Karpas-422 (cell line): ENCODE measurements around the gene TMX3. TPM values are rescaled to one million over a fixed set of nuclear protein-coding genes. Genes with fewer than 3 reads are reported as not detected.

Experiments
- DNase-seq: peaks from one replicate; pipeline ENCODE4 v3.0.0-alpha.2; 2015
- H2AFZ ChIP-seq: fragments of 200-600 bp; sonication (generic); 2 replicates; pipeline ENCODE4 v1.6.1; 2014; ENCODE audit warnings: antibody characterized with exemption, low read length, mixed read lengths
- H3K27ac ChIP-seq: fragments of 200-600 bp; sonication (generic); 2 replicates; pipeline ENCODE4 v1.5.1; 2014; ENCODE audit warnings: mild to moderate bottlenecking, low read length, moderate library complexity
- H3K27me3 ChIP-seq: fragments of 200-600 bp; sonication (generic); 2 replicates; pipeline ENCODE4 v1.6.1; 2014; ENCODE audit warnings: low read length, mixed read lengths
- H3K36me3 ChIP-seq: fragments of 200-600 bp; sonication (generic); 2 replicates; pipeline ENCODE4 v1.6.1; 2014; ENCODE audit warnings: low read length, mixed read lengths; ENCODE audit not compliant: insufficient read depth
- H3K4me1 ChIP-seq: fragments of 200-600 bp; sonication (generic); 2 replicates; pipeline ENCODE4 v1.6.1; 2014; ENCODE audit warnings: mild to moderate bottlenecking, low read length, mixed read lengths
- H3K4me2 ChIP-seq: fragments of 200-600 bp; sonication (generic); 2 replicates; pipeline ENCODE4 v1.6.1; 2014; ENCODE audit warnings: low read length, low read depth, mild to moderate bottlenecking; ENCODE audit not compliant: poor library complexity, severe bottlenecking
- H3K4me3 ChIP-seq: fragments of 200-600 bp; sonication (generic); 2 replicates; pipeline ENCODE4 v1.5.1; 2014; ENCODE audit warnings: mild to moderate bottlenecking, antibody characterized with exemption, low read length, mixed read lengths
- H3K79me2 ChIP-seq: fragments of 200-600 bp; sonication (generic); 2 replicates; pipeline ENCODE4 v1.6.1; 2014; ENCODE audit warnings: mild to moderate bottlenecking, low read length, mixed read lengths
- H3K9ac ChIP-seq: fragments of 200-600 bp; sonication (generic); 2 replicates; pipeline ENCODE4 v1.6.0; 2014; ENCODE audit warnings: low read length
- H3K9me2 ChIP-seq: fragments of 200-600 bp; sonication (generic), shearing (Covaris generic); replicated peaks from 2 replicates; pipeline ENCODE4 v1.6.0; 2014; ENCODE audit warnings: mild to moderate bottlenecking, low read length, moderate library complexity; ENCODE audit not compliant: insufficient read depth
- H3K9me3 ChIP-seq: fragments of 300-700, 200-600 bp; sonication (generic); 2 replicates; pipeline ENCODE4 v1.6.1; 2014; ENCODE audit warnings: low read length, mixed read lengths
- H4K20me1 ChIP-seq: fragments of 200-600 bp; sonication (generic); 2 replicates; pipeline ENCODE4 v1.6.1; 2014; ENCODE audit warnings: mild to moderate bottlenecking, antibody characterized with exemption, low read length, low read depth; ENCODE audit not compliant: insufficient read depth
- total RNA-seq: library from RNA; depleted of rRNA; stranded (reverse); fragments of >200 nt; shearing (Covaris generic); gene quantifications from 2 replicates; pipeline ENCODE4 v1.2.3, GENCODE V29; 2014; ENCODE audit warnings: low replicate concordance

Gene TMX3
- total RNA-seq, 1 experiment from 2014 or later = 154 TPM

GRCh38 chr18:68667121-68667520 lies 47.8 kb downstream of the TMX3 start:
- Histone ChIP-seq H3K4me2 (no peak overlapping the region), H3K9ac (no peak overlapping the region), H3K4me1 (no peaks in the 10 kb centered on the region), H3K4me3 (no peak overlapping the region), H3K27ac (no peak overlapping the region), H3K27me3 (no peaks in the 10 kb centered on the region), H3K36me3 (no peaks in the 10 kb centered on the region), H3K9me3 (no peaks in the 10 kb centered on the region), H3K79me2 (no peaks in the 10 kb centered on the region), H4K20me1 (no peaks in the 10 kb centered on the region), H2AFZ (no peak overlapping the region), H3K9me2 (no peaks in the 10 kb centered on the region)
- DNase-seq = no peak

- H3K27ac ChIP-seq = no peak overlapping the region
- H3K9me2 ChIP-seq = no peaks in the 10 kb centered on the region
- no peaks in the 10 kb centered on the region for H3K27me3 ChIP-seq
- no peaks in the 10 kb centered on the region for H4K20me1 ChIP-seq
- no peaks in the 10 kb centered on the region for H3K79me2 ChIP-seq
- no peak overlapping the region for H3K4me2 ChIP-seq
- no peaks in the 10 kb centered on the region for H3K9me3 ChIP-seq
- no peak overlapping the region for H2AFZ ChIP-seq
- H3K9ac ChIP-seq = no peak overlapping the region
- no peaks in the 10 kb centered on the region for H3K4me1 ChIP-seq
- no peak for DNase-seq
- H3K36me3 ChIP-seq = no peaks in the 10 kb centered on the region
- no peak overlapping the region for H3K4me3 ChIP-seq
These were observed 48.5 kb downstream of the TMX3 start for GRCh38 chr18:68666381-68666780.

GRCh38 chr18:68665628-68666027 lies 49.3 kb downstream of the TMX3 start:
- Histone ChIP-seq H3K4me3 (no peak overlapping the region), H3K9me2 (no peaks in the 10 kb centered on the region), H3K9me3 (no peaks in the 10 kb centered on the region), H3K27ac (no peak overlapping the region), H3K9ac (no peak overlapping the region), H2AFZ (no peak overlapping the region), H3K79me2 (no peaks in the 10 kb centered on the region), H3K4me1 (no peaks in the 10 kb centered on the region), H3K27me3 (no peaks in the 10 kb centered on the region), H4K20me1 (no peaks in the 10 kb centered on the region), H3K4me2 (no peak overlapping the region), H3K36me3 (no peaks in the 10 kb centered on the region)
- no peak for DNase-seq

- H2AFZ ChIP-seq = no peak overlapping the region
- no peak for DNase-seq
- H3K27me3 ChIP-seq = no peaks in the 10 kb centered on the region
- H3K9ac ChIP-seq = no peak overlapping the region
- no peak overlapping the region for H3K27ac ChIP-seq
- no peak overlapping the region for H3K4me3 ChIP-seq
- H3K36me3 ChIP-seq = no peaks in the 10 kb centered on the region
- no peaks in the 10 kb centered on the region for H3K9me3 ChIP-seq
- H3K4me2 ChIP-seq = no peak overlapping the region
- H3K4me1 ChIP-seq = no peaks in the 10 kb centered on the region
- no peaks in the 10 kb centered on the region for H3K9me2 ChIP-seq
- no peaks in the 10 kb centered on the region for H3K79me2 ChIP-seq
- no peaks in the 10 kb centered on the region for H4K20me1 ChIP-seq
These were observed 52.2 kb downstream of the TMX3 start for GRCh38 chr18:68662754-68663153.

GRCh38 chr18:68660354-68661183 lies 54.3 kb downstream of the TMX3 start:
- Histone ChIP-seq H3K4me1 (no peaks in the 10 kb centered on the region), H2AFZ (no peak overlapping the region), H4K20me1 (no peaks in the 10 kb centered on the region), H3K4me3 (no peak overlapping the region), H3K4me2 (no peak overlapping the region), H3K27ac (no peak overlapping the region), H3K27me3 (no peaks in the 10 kb centered on the region), H3K36me3 (no peaks in the 10 kb centered on the region), H3K9ac (no peak overlapping the region), H3K9me3 (no peaks in the 10 kb centered on the region), H3K9me2 (no peaks in the 10 kb centered on the region), H3K79me2 (no peaks in the 10 kb centered on the region)
- DNase-seq = peak; percentile 81

- Histone ChIP-seq H3K9me2 (no peaks in the 10 kb centered on the region), H3K79me2 (no peaks in the 10 kb centered on the region), H3K4me3 (no peak overlapping the region), H3K27me3 (no peaks in the 10 kb centered on the region), H3K4me1 (no peaks in the 10 kb centered on the region), H2AFZ (no peak overlapping the region), H3K9me3 (no peaks in the 10 kb centered on the region), H3K27ac (no peak overlapping the region), H3K9ac (no peak overlapping the region), H4K20me1 (no peaks in the 10 kb centered on the region), H3K36me3 (no peaks in the 10 kb centered on the region), H3K4me2 (no peak overlapping the region)
- no peak for DNase-seq
These were observed 66.7 kb downstream of the TMX3 start for GRCh38 chr18:68648191-68648590.

GRCh38 chr18:68642003-68642402 lies 72.9 kb downstream of the TMX3 start:
- peaks cover 5% of the 10 kb centered on the region; the same call in 1 of the 2 replicates for H3K9me3 ChIP-seq
- H3K9me2 ChIP-seq = no peaks in the 10 kb centered on the region
- H3K4me2 ChIP-seq = no peak overlapping the region
- no peaks in the 10 kb centered on the region for H3K79me2 ChIP-seq
- H3K27ac ChIP-seq = no peak overlapping the region
- no peak overlapping the region for H3K4me3 ChIP-seq
- no peak overlapping the region for H3K9ac ChIP-seq
- no peaks in the 10 kb centered on the region for H3K36me3 ChIP-seq
- H2AFZ ChIP-seq = no peak overlapping the region
- DNase-seq = peak; percentile 34
- no peaks in the 10 kb centered on the region for H4K20me1 ChIP-seq
- no peaks in the 10 kb centered on the region for H3K4me1 ChIP-seq
- H3K27me3 ChIP-seq = no peaks in the 10 kb centered on the region

GRCh38 chr18:68640861-68641260 lies 74.0 kb downstream of the TMX3 start:
- H4K20me1 ChIP-seq = no peaks in the 10 kb centered on the region
- no peak overlapping the region for H3K4me2 ChIP-seq
- no peak overlapping the region for H3K4me3 ChIP-seq
- no peak overlapping the region for H3K9ac ChIP-seq
- H3K9me2 ChIP-seq = no peaks in the 10 kb centered on the region
- DNase-seq = no peak
- no peaks in the 10 kb centered on the region for H3K27me3 ChIP-seq
- H3K4me1 ChIP-seq = no peaks in the 10 kb centered on the region
- H3K36me3 ChIP-seq = no peaks in the 10 kb centered on the region
- H2AFZ ChIP-seq = no peak overlapping the region
- H3K27ac ChIP-seq = no peak overlapping the region
- H3K79me2 ChIP-seq = no peaks in the 10 kb centered on the region
- H3K9me3 ChIP-seq = peaks cover 5% of the 10 kb centered on the region; the same call in 1 of the 2 replicates
